GM12892 (cell line): ENCODE measurements around the gene TNFAIP2.
"Not testable (repeated sequence)": the region's sequence is repeated elsewhere in the genome, so short reads cannot be mapped to it uniquely, and the experiment has no call there.

Experiments
- POLR2A ChIP-seq: IDR thresholded peaks from 2 replicates; pipeline ENCODE4 v1.6.1; 2011; ENCODE audit warnings: low read depth, low read length, control low read depth
- POLR2AphosphoS5 ChIP-seq: IDR thresholded peaks from 2 replicates; pipeline ENCODE4 v1.6.1; 2011; ENCODE audit warnings: low read depth, low read length, control low read depth
- TAF1 ChIP-seq: IDR thresholded peaks from 2 replicates; pipeline ENCODE4 v1.6.1; 2011; ENCODE audit warnings: low read depth, mild to moderate bottlenecking, control low read depth, low read length, borderline replicate concordance

DNA sequence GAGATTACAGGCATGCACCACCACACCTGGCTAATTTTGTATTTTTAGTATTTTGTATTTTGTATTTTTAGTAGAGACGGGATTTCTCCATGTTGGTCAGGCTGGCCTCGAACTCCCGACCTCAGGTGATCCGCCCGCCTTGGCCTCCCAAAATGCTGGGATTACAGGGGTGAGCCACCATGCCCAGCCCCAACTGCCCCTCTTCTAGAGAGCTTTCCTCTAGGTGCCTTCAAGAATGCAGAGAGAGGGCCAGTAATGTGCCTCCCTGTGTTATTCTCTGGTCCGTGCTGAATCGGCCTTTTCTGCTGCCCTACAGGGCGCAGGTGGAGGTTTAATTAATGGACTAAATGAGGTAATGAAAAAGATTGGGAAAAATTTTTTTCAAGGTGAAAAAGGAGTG is 3.7 kb upstream of the TNFAIP2 start:
- TF ChIP-seq POLR2AphosphoS5, POLR2A, TAF1: not testable (repeated sequence)
